Mesenchymal stem cell (in vitro differentiated cells and primary cell): Measurements from ENCODE around the gene DNAH2.

Experiments used
- DNase-seq: peaks from one replicate; pipeline ENCODE4 v3.0.0-alpha.2; 2013
- H2AFZ ChIP-seq: one replicate; pipeline ENCODE4 v1.6.1; 2013; ENCODE audit warnings: low read depth, mild to moderate bottlenecking, control low read depth, inconsistent platforms, low read length, moderate library complexity
- H2AK5ac ChIP-seq: 2 replicates; pipeline ENCODE4 v1.6.1; 2013; ENCODE audit warnings: low read length, moderate library complexity, mild to moderate bottlenecking, inconsistent platforms; ENCODE audit not compliant: severe bottlenecking
- H2BK120ac ChIP-seq: one replicate; pipeline ENCODE4 v1.6.1; 2013; ENCODE audit warnings: low read depth, mild to moderate bottlenecking, inconsistent platforms, low read length, moderate library complexity
- H2BK12ac ChIP-seq, 2 experiments: one replicate each; pipeline ENCODE4 v1.6.1; 2013; ENCODE audit warnings: inconsistent platforms in 2 of 2, low read length in 2 of 2, mild to moderate bottlenecking in 2 of 2, moderate library complexity in 2 of 2, control low read depth in 1 of 2
- H2BK15ac ChIP-seq: one replicate; pipeline ENCODE4 v1.6.1; 2013; ENCODE audit warnings: mild to moderate bottlenecking, low read depth, inconsistent platforms; ENCODE audit not compliant: poor library complexity, severe bottlenecking
- H2BK5ac ChIP-seq: 2 replicates; pipeline ENCODE4 v1.6.1; 2013; ENCODE audit warnings: low read depth, mild to moderate bottlenecking, low read length, control low read depth, inconsistent platforms; ENCODE audit not compliant: poor library complexity, severe bottlenecking
- H3K14ac ChIP-seq, 2 experiments: one replicate each; pipeline ENCODE4 v1.6.1; 2013; ENCODE audit warnings: inconsistent platforms in 2 of 2, low read length in 2 of 2, control low read depth in 1 of 2, mild to moderate bottlenecking in 1 of 2, moderate library complexity in 1 of 2
- H3K18ac ChIP-seq, 2 experiments: one replicate each; pipeline ENCODE4 v1.6.1; 2013; ENCODE audit warnings: inconsistent platforms in 2 of 2, low read length in 2 of 2, control low read depth in 1 of 2, low read depth in 1 of 2, mild to moderate bottlenecking in 1 of 2
- H3K23ac ChIP-seq, 2 experiments: one replicate each; pipeline ENCODE4 v1.6.1; 2013; ENCODE audit warnings: inconsistent platforms in 2 of 2, low read length in 2 of 2, mild to moderate bottlenecking in 2 of 2, moderate library complexity in 2 of 2, control low read depth in 1 of 2
- H3K27ac ChIP-seq: 2 replicates; pipeline ENCODE4 v1.5.1; 2013; ENCODE audit warnings: mild to moderate bottlenecking, moderate library complexity, low read length, control low read depth, inconsistent platforms; ENCODE audit not compliant: poor library complexity, severe bottlenecking
- H3K27me3 ChIP-seq, 2 experiments: 2 replicates each; pipeline versions ENCODE4 v1.6.1 to v1.7.0; 2013; ENCODE audit warnings: low read length in 2 of 2, mild to moderate bottlenecking in 2 of 2, moderate library complexity in 2 of 2, control low read depth in 1 of 2, inconsistent platforms in 1 of 2; ENCODE audit not compliant: control insufficient read depth in 1 of 2, insufficient read depth in 1 of 2
- H3K36me3 ChIP-seq, 2 experiments: 2 replicates each; pipeline versions ENCODE4 v1.6.1 to v1.7.0; 2013; ENCODE audit warnings: low read length in 2 of 2, control low read depth in 1 of 2, inconsistent platforms in 1 of 2, low read depth in 1 of 2, mild to moderate bottlenecking in 1 of 2; ENCODE audit not compliant: insufficient read depth in 2 of 2, control insufficient read depth in 1 of 2
- H3K4ac ChIP-seq, 2 experiments: one replicate each; pipeline ENCODE4 v1.6.1; 2013; ENCODE audit warnings: inconsistent platforms in 2 of 2, low read length in 2 of 2, mild to moderate bottlenecking in 2 of 2, moderate library complexity in 2 of 2, control low read depth in 1 of 2, low read depth in 1 of 2
- H3K4me1 ChIP-seq: 2 replicates; pipeline ENCODE4 v1.6.1; 2013; ENCODE audit warnings: low read depth, low read length, control low read depth; ENCODE audit not compliant: control insufficient read depth, insufficient read depth
- H3K4me2 ChIP-seq: 2 replicates; pipeline ENCODE4 v1.6.1; 2013; ENCODE audit warnings: low read length, mild to moderate bottlenecking, inconsistent platforms; ENCODE audit not compliant: poor library complexity, severe bottlenecking
- H3K4me3 ChIP-seq, 2 experiments: 2 replicates each; pipeline versions ENCODE4 v1.5.1 to v1.7.0; 2013; ENCODE audit warnings: low read length in 2 of 2, mild to moderate bottlenecking in 2 of 2, control low read depth in 1 of 2, low read depth in 1 of 2; ENCODE audit not compliant: insufficient read depth in 1 of 2
- H3K79me1 ChIP-seq: replicated peaks from 2 replicates; pipeline ENCODE4 v1.6.1; 2013; ENCODE audit warnings: mild to moderate bottlenecking, control low read depth, low read length, inconsistent platforms; ENCODE audit not compliant: poor library complexity, severe bottlenecking
- H3K9ac ChIP-seq: 2 replicates; pipeline ENCODE4 v1.7.0; 2013; ENCODE audit warnings: mild to moderate bottlenecking, low read length, moderate library complexity
- H3K9me3 ChIP-seq: 2 replicates; pipeline ENCODE4 v1.7.0; 2013; ENCODE audit warnings: mild to moderate bottlenecking, low read length; ENCODE audit not compliant: control insufficient read depth
- H4K8ac ChIP-seq: one replicate; pipeline ENCODE4 v1.6.1; 2013; ENCODE audit warnings: inconsistent platforms, mild to moderate bottlenecking, low read length, moderate library complexity
- H4K91ac ChIP-seq: one replicate; pipeline ENCODE4 v1.6.1; 2013; ENCODE audit warnings: mild to moderate bottlenecking, low read length, inconsistent platforms
- WGBS: methylation state at CpG from one replicate; pipeline ENCODE4 v1.1.7; 2013; ENCODE audit warnings: mixed read lengths; 5-methylcytosine and 5-hydroxymethylcytosine counted together

DNAH2 gene

GRCh38 chr17:7744416-7744815, 26.9 kb downstream of the DNAH2 start:
- Histone ChIP-seq H3K36me3 (no peaks in the 10 kb centered on the region), H2BK12ac (peak overlapping the region; percentile 84 to 92), H3K23ac (no peak overlapping the region), H3K18ac (peak overlapping the region in 1 of 2 experiments; percentile 82), H3K4ac (peak overlapping the region in 1 of 2 experiments; percentile 63), H2BK5ac (no peak overlapping the region), H3K9me3 (no peaks in the 10 kb centered on the region), H2BK120ac (no peak overlapping the region), H4K91ac (peak overlapping the region; percentile 78), H3K27me3 (peaks cover 8 to 19% of the 10 kb centered on the region in 2 experiments), H3K27ac (no peak overlapping the region), H2BK15ac (no peak overlapping the region), H3K79me1 (no peaks in the 10 kb centered on the region), H3K9ac (no peak overlapping the region), H4K8ac (peak overlapping the region; percentile 57), H3K4me2 (no peak overlapping the region), H3K4me3 (no peak overlapping the region), H3K4me1 (peaks cover 1% of the 10 kb centered on the region), H2AFZ (no peak overlapping the region), H2AK5ac (peak overlapping the region; percentile 39), H3K14ac (no peak overlapping the region)
- peak; percentile 28 for DNase-seq
- WGBS = 63% methylated on average over 8 of the region's 8 CpGs

- Histone ChIP-seq H3K14ac (no peak overlapping the region), H3K36me3 (no peaks in the 10 kb centered on the region), H3K18ac (no peak overlapping the region), H2BK15ac (no peak overlapping the region), H3K4ac (no peak overlapping the region), H2BK120ac (no peak overlapping the region), H3K9me3 (no peaks in the 10 kb centered on the region), H2AK5ac (no peak overlapping the region), H3K4me3 (no peak overlapping the region), H3K27me3 (peaks cover 0 to 6% of the 10 kb centered on the region in 2 experiments), H3K79me1 (no peaks in the 10 kb centered on the region), H2BK5ac (no peak overlapping the region), H4K91ac (no peak overlapping the region), H3K4me2 (no peak overlapping the region), H3K4me1 (peaks cover 1% of the 10 kb centered on the region), H2AFZ (no peak overlapping the region), H3K9ac (peak overlapping the region; percentile 43), H4K8ac (no peak overlapping the region), H2BK12ac (no peak overlapping the region), H3K23ac (no peak overlapping the region), H3K27ac (no peak overlapping the region)
- 16% methylated on average over 4 of the region's 7 CpGs for WGBS
- DNase-seq = peak; percentile 90
Observed at GRCh38 chr17:7745748-7746470, 28.4 kb downstream of the DNAH2 start.

- Histone ChIP-seq H3K14ac (no peak overlapping the region), H4K91ac (no peak overlapping the region), H2BK15ac (no peak overlapping the region), H2BK5ac (no peak overlapping the region), H4K8ac (no peak overlapping the region), H3K23ac (no peak overlapping the region), H3K18ac (peak overlapping the region; percentile 44 to 52), H3K4ac (peak overlapping the region in 1 of 2 experiments; percentile 78), H2BK12ac (no peak overlapping the region), H3K9me3 (no peaks in the 10 kb centered on the region), H3K4me1 (peaks cover 5% of the 10 kb centered on the region), H2AK5ac (no peak overlapping the region), H2BK120ac (no peak overlapping the region), H3K4me3 (peak overlapping the region in 1 of 2 experiments; percentile 2), H3K36me3 (no peaks in the 10 kb centered on the region), H3K9ac (peak overlapping the region; percentile 50), H3K27ac (no peak overlapping the region), H3K79me1 (no peaks in the 10 kb centered on the region), H3K27me3 (peaks cover 0 to 2% of the 10 kb centered on the region in 2 experiments), H3K4me2 (no peak overlapping the region), H2AFZ (no peak overlapping the region)
- WGBS = 4% methylated on average over 3 of the region's 4 CpGs
- DNase-seq = peak; percentile 77
Observed at GRCh38 chr17:7747635-7748071, 30.1 kb downstream of the DNAH2 start.

GRCh38 chr17:7748076-7748775, 30.7 kb downstream of the DNAH2 start:
- Histone ChIP-seq H4K8ac (peak overlapping the region; percentile 49), H2BK12ac (no peak overlapping the region), H3K14ac (no peak overlapping the region), H3K4me3 (peak overlapping the region in 1 of 2 experiments; percentile 2), H3K36me3 (no peaks in the 10 kb centered on the region), H3K4me2 (no peak overlapping the region), H3K79me1 (no peaks in the 10 kb centered on the region), H3K27ac (no peak overlapping the region), H2AK5ac (no peak overlapping the region), H3K27me3 (no peaks in the 10 kb centered on the region), H3K23ac (no peak overlapping the region), H2AFZ (no peak overlapping the region), H3K9ac (peak overlapping the region; percentile 50), H3K4me1 (peaks cover 5% of the 10 kb centered on the region), H2BK120ac (peak overlapping the region; percentile 52), H2BK15ac (no peak overlapping the region), H2BK5ac (no peak overlapping the region), H3K18ac (peak overlapping the region; percentile 44 to 77), H3K9me3 (no peaks in the 10 kb centered on the region), H3K4ac (peak overlapping the region in 1 of 2 experiments; percentile 78), H4K91ac (peak overlapping the region; percentile 68)
- DNase-seq = peak; percentile 72
- 17% methylated on average over 3 of the region's 10 CpGs for WGBS
